ENCODE results near the gene ULK1.

DNA sequence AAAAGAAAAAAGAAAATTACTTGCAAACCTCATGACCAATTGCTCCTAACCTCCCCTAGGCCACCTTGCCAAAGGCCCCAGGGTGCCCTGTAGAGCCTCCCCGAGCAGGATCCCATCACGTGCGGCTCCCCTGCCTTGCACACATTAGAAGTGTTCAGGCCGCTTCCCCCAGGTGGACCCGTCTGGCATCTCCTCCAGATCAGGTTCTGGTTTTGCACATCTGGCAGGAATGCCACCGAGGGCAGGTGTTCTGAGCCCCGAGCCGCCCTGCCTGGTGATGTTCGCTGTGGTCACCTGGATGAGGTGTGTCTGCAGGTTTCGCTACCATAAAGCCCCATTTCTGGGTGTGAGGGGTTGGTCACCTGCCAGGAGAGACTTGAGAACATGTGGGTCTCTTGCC, 47.0 kb upstream of the ULK1 start:
- TF ChIP-seq, protein P1, sequence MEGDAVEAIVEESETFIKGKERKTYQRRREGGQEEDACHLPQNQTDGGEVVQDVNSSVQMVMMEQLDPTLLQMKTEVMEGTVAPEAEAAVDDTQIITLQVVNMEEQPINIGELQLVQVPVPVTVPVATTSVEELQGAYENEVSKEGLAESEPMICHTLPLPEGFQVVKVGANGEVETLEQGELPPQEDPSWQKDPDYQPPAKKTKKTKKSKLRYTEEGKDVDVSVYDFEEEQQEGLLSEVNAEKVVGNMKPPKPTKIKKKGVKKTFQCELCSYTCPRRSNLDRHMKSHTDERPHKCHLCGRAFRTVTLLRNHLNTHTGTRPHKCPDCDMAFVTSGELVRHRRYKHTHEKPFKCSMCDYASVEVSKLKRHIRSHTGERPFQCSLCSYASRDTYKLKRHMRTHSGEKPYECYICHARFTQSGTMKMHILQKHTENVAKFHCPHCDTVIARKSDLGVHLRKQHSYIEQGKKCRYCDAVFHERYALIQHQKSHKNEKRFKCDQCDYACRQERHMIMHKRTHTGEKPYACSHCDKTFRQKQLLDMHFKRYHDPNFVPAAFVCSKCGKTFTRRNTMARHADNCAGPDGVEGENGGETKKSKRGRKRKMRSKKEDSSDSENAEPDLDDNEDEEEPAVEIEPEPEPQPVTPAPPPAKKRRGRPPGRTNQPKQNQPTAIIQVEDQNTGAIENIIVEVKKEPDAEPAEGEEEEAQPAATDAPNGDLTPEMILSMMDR (IDR thresholded peaks at IDR 0.05 in 4 of 5, conservative IDR thresholded peaks at IDR 0.05 in 1 of 5): no peak
- TF ChIP-seq POLR2A (IDR thresholded peaks at IDR 0.05): no peak
